GM21526 (cell line): ENCODE data around the gene RNF213.
"Not testable (repeated sequence)": the region's sequence is repeated elsewhere in the genome, so short reads cannot be mapped to it uniquely, and the experiment has no call there.

ENCODE experiments used
- ATAC-seq: cut with Tn5 transposase; IDR thresholded peaks from one replicate; pipeline ENCODE4 v1.9.1; 2021; ENCODE audit warnings: moderate library complexity; ENCODE audit not compliant: unreplicated experiment, low FRiP score

Gene RNF213

DNA sequence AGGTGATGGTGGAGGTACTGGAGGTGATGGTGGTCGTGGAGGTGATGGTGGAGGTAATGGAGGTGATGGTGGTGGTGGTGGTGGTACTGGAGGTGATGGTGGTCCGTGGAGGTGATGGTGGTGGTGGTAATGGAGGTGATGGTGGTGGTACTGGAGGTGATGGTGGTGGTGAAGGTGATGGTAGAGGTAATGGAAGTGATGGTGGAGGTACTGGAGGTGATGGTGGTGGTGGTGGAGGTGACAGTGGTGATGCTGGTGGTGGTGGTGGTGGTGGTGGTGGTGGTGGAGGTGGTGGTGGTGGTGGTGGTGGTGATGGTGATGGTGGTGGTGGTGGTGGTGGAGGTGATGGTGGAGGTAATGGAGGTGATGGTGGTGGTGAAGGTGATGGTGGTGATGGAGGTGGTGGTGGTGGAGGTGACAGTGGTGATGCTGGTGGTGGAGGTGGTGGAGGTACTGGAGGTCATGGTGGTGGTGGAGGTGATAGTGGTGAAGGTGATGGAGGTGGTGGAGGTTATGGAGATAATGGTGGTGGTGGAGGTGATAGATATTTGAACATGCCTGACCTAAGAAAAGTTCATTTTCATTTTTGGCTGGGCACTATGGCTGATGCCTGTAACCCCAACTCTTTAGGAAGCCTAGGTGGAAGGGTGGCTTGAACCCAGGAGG is 55.0 kb downstream of the RNF213 start:
- ATAC-seq, result no peak

- no peak for ATAC-seq
These were observed 55.8 kb downstream of the RNF213 start for GRCh38 chr17:80316431-80316830.

- ATAC-seq, result no peak
These were observed 56.5 kb downstream of the RNF213 start for GRCh38 chr17:80316927-80317705.

DNA sequence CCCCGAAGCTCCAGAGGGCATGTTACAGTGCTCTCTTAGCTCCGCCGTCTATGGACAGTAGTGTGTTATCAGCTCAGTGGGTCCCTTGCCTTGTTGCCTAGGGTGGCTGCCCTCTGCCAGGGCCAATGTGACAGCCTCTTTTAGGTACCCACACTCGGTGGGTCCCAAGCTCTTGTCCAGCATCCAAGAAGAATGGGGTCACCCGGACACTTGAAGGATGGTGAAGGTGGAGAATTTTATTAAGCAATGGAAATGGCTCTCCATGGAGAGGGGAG is 57.0 kb downstream of the RNF213 start:
- ATAC-seq, result no peak

- no peak for ATAC-seq
These were observed 57.5 kb downstream of the RNF213 start for GRCh38 chr17:80318166-80318565.

- ATAC-seq, result no peak
These were observed 58.8 kb downstream of the RNF213 start for GRCh38 chr17:80319262-80319998.

DNA sequence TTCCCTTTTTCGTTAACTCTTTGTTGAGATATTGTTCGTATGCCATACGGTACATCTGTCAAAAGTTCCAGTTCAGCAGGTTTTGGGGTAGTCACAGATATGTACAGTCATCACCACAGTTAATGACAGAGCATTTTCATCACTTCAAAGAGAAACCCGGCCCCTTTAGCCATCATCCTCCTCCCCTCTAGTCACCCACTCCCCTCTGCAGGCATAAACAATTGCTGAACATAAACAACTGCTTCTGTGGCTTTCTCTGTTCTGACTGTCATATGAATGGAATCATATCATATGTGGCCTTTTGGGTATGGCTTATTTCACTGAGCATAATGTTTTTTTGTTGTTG is 59.3 kb downstream of the RNF213 start:
- no peak for ATAC-seq

GRCh38 chr17:80320496-80320895 is 59.8 kb downstream of the RNF213 start:
- no peak for ATAC-seq

DNA sequence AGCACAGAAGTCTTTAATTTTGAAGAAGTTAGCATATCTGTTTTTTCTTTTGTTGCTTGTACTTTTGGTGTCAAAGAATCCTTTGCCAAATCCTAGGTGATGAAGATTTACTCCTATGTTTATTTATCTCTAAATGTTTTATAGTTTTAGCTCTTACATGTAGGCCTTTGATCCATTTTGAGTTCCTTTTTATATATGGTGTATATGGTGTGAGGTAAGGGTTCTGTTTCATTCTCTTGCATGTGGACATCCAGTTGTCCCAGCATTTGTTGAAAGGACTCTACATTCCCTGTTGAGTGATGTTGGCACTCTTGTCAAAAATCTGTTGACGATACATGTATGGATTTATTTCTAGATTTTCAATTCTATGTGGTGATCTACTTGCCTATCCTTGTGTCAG is 62.2 kb downstream of the RNF213 start:
- no peak for ATAC-seq

DNA sequence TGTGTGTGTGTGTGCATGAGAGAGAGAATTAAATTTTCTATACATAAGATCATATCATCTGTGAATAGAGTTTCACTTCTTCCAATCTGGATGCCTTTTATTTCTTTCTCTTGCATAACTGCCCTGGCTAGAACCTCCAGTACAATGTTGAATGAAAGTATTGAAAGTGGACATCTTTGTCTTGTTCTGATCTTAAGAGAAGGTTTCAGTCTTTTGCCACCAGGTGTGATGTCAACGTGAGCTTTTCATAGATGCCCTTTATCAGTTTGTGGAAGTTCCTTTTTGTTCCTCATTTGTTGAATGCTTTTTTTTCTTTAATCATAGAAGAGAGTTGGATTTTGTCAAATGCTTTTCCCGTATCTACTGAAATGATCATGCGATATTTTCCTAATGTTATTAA is 63.3 kb downstream of the RNF213 start:
- ATAC-seq, result no peak

- ATAC-seq, result no peak
These were observed 66.9 kb downstream of the RNF213 start for GRCh38 chr17:80327518-80327917.

GRCh38 chr17:80328634-80329380 is 68.2 kb downstream of the RNF213 start:
- ATAC-seq, result no peak

DNA sequence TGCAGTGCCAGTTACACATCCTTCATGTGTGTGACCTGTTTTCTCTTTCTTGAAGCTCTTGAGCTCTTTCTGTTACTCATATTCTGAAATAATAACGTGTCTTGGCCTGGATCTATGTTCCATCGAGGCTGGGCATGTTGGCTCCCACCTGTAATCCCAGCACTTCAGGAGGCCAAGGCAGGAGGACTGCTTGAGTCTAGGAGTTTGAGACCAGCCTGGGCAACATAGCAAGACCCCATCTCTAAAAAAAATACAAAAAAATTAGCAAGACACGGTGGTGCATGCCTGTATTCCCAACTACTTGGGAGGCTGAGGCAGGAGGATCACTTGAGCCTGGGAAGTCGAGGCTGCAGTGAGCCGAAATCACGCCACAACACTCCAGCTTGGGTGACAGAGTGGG is 68.8 kb downstream of the RNF213 start:
- ATAC-seq, result not testable (repeated sequence)

DNA sequence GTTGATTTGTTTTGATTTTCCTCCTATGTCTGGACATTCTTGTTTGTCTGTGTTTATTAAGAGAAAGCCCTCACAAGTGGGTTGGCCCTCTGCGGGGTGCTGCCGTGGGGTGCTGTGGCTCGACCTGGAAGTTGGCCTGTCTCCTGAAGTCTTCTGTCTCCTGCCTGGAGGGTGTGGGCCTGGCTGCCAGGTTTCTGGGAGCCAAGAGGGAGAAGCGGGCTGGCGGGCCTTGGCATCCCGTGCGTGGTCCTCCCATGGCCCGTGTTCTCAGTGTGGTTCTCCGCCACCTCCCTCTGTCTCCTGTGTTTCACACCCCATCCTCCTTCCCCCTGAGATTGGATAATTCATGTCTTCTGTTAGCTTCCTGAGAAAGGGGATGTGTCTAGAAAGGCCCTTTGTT is 69.6 kb downstream of the RNF213 start:
- no peak for ATAC-seq

DNA sequence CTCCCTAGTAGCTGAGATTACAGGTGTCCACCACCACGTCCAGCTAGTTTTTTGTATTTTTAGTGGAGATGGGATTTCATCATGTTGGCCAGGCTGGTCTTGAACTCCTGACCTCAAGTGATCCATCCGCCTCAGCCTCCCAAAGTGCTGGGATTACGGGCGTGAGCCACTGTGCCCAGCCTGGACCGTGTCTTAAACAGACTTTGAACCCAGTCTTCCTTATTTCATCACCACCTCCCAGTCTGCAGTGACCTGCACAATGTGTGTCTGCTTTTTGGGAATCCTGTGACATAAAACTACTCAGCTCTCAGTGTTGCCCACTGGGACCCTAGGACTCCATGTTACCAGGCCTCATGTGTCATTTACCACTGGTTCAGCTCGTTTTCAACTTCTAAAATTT is 70.3 kb downstream of the RNF213 start:
- not testable (repeated sequence) for ATAC-seq

DNA sequence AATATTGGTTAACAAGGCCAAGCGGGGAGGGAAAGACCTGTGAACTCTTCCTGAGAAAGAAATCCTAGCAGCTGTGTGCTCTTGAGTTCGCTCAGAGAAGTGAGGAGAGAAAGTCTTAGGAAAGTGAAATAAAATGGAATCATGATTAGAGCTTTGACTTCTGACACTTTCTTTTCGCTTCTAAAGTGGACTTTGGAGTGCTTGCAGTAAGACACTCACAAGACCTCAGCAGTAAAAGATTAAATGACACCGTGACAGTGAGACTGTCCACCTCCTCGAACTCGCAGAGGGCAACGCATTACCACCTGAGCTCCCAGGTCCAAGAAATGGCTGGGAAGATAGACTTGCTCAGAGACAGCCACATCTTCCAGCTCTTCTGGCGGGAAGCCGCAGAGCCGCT is 71.2 kb downstream of the RNF213 start:
- no peak for ATAC-seq

DNA sequence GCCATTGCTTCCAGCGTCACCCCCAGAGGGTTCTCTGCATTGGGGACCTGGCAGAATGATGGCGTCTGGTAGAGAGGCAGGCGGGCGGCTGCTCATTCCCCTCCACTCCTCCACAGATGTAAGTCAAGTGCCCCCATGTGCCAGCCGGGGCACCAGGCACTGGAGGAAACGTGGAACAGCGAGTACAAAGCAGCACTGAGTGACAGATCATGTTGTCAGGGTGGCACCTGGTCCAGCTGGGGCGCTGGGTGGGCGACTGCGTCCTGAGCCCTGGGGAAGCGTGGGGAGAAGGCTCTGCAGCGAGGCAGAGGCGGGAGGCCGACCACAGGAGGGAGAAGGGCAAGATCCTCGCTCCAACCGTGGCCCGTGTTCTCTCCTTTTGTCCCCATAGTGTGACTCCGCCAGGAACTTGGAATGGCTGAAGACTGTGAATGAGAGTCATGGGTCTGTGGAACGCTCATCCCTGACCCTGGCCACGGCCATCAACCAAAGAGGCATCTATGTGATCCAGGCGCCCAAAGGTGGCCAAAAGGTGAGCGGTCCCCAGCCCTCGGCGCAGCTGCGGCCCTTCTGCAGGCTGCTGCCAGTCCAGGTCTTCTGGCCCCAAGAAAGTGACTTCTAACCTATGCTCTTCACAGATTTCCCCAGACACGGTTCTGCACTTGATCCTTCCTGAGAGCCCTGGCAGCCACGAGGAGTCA is 76.7 kb downstream of the RNF213 start:
- ATAC-seq, result no peak

DNA sequence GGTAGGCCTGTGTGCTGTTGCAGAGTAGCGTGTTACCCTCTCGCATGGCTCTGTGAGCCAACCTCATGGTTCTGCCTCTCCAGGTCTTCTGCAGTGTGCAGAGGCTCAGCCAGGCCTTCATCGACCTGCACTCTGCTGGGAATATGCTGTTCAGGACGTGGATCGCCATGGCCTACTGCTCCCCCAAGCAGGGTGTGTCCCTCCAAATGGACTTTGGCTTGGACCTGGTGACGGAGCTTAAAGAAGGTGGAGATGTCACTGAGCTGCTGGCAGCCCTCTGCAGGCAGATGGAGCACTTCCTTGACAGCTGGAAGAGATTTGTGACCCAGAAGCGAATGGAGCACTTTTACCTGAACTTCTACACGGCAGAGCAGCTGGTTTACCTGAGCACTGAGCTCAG is 78.5 kb downstream of the RNF213 start:
- ATAC-seq, result no peak

DNA sequence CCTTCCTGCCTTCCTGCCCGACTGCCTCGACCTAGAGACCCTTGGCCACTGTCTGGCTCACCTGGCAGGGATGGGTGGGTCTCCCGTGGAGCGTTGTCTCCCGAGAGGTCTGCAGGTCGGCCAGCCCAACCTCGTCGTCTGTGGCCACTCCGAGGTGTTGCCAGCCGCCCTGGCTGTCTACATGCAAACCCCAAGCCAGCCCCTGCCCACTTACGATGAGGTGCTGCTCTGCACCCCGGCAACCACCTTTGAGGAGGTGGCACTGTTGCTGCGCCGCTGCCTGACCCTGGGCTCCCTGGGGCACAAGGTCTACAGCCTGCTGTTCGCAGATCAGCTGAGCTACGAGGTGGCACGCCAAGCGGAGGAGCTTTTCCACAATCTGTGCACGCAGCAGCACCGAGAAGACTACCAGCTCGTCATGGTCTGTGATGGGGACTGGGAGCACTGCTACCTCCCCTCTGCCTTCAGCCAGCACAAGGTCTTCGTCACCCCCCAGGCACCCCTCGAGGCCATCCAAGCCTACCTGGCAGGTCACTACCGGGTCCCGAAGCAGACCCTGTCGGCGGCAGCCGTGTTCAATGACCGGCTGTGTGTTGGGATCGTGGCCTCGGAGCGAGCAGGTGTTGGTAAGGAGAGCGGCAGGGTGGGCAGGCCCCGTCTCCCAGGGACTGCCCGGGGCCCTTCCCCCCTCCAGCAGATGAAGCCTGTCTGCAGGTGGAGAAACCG is 79.2 kb downstream of the RNF213 start:
- ATAC-seq, result no peak

DNA sequence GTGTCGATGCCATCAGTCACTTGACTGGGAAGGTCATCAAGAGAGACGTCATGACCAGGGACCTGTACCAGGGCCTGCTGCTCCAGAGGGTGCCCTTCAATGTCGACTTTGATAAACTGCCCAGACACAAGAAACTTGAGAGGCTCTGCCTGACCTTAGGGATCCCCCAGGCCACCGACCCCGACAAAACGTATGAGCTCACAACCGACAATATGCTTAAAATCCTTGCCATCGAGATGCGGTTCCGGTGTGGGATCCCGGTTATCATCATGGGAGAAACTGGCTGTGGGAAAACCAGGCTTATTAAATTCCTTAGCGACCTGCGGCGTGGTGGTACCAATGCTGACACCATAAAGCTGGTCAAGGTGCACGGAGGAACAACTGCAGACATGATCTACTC is 84.7 kb downstream of the RNF213 start:
- no peak for ATAC-seq
